ENCODE measurements around the gene RAET1G. TPM values are rescaled to one million over a fixed set of nuclear protein-coding genes. Genes with fewer than 3 reads are reported as not detected.

Gene RAET1G
- total and polyA plus RNA-seq, 9 of the 15 experiments (the other 6 are each of a cell fraction or from before 2014, with no cell fraction given) = 0.11 TPM; not detected in 8

- TF ChIP-seq ZNF780A (CRISPR knock-in tag; IDR thresholded peaks at IDR 0.05) = no peak
- TF ChIP-seq, protein P1, sequence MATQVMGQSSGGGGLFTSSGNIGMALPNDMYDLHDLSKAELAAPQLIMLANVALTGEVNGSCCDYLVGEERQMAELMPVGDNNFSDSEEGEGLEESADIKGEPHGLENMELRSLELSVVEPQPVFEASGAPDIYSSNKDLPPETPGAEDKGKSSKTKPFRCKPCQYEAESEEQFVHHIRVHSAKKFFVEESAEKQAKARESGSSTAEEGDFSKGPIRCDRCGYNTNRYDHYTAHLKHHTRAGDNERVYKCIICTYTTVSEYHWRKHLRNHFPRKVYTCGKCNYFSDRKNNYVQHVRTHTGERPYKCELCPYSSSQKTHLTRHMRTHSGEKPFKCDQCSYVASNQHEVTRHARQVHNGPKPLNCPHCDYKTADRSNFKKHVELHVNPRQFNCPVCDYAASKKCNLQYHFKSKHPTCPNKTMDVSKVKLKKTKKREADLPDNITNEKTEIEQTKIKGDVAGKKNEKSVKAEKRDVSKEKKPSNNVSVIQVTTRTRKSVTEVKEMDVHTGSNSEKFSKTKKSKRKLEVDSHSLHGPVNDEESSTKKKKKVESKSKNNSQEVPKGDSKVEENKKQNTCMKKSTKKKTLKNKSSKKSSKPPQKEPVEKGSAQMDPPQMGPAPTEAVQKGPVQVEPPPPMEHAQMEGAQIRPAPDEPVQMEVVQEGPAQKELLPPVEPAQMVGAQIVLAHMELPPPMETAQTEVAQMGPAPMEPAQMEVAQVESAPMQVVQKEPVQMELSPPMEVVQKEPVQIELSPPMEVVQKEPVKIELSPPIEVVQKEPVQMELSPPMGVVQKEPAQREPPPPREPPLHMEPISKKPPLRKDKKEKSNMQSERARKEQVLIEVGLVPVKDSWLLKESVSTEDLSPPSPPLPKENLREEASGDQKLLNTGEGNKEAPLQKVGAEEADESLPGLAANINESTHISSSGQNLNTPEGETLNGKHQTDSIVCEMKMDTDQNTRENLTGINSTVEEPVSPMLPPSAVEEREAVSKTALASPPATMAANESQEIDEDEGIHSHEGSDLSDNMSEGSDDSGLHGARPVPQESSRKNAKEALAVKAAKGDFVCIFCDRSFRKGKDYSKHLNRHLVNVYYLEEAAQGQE (IDR thresholded peaks at IDR 0.05; ENCODE audit: borderline replicate concordance) = peak; percentile 90
- TF ChIP-seq, protein P1 (CRISPR knock-in tag; IDR thresholded peaks at IDR 0.05; ENCODE audit: low read depth) = no peak
- TF ChIP-seq ZFP30 (CRISPR knock-in tag; IDR thresholded peaks at IDR 0.05; ENCODE audit: borderline replicate concordance) = no peak
- no peak for TF ChIP-seq ZNF766 (CRISPR knock-in tag; conservative IDR thresholded peaks at IDR 0.05)
- TF ChIP-seq CTBP1 (IDR thresholded peaks at IDR 0.05; ENCODE audit: borderline replicate concordance) = peak; percentile 56
- no peak for TF ChIP-seq ZFP36 (IDR thresholded peaks at IDR 0.05; ENCODE audit: low read depth, low read length, partially characterized antibody)
- no peak for TF ChIP-seq E2F4 (CRISPR knock-in tag; IDR thresholded peaks at IDR 0.05; ENCODE audit: low read depth)
- TF ChIP-seq GATAD2B (IDR thresholded peaks at IDR 0.05; ENCODE audit: borderline replicate concordance) = no peak
- TF ChIP-seq ZNF507 (tag; conservative IDR thresholded peaks at IDR 0.05) = no peak
- peak; percentile 88 for TF ChIP-seq ZBTB12 (CRISPR knock-in tag; IDR thresholded peaks at IDR 0.05)
- no peak for TF ChIP-seq ZBTB49 (CRISPR knock-in tag; IDR thresholded peaks at IDR 0.05; ENCODE audit: borderline replicate concordance)
Measured at GRCh38 chr6:149934249-149935156, 11.6 kb upstream of the RAET1G start (continued).
